ENCODE results near the gene FAU. TPM values are rescaled to one million over a fixed set of nuclear protein-coding genes. Genes with fewer than 3 reads are reported as not detected.
A peak's percentile ranks its signal among the peaks of the same experiment; 100 is the strongest.

FAU gene
- total and polyA plus RNA-seq, 9 of the 15 experiments (the other 6 are each of a cell fraction or from before 2014, with no cell fraction given), result 433 to 1,827 (median 942) TPM

- TF ChIP-seq MIER1 (IDR thresholded peaks at IDR 0.05; ENCODE audit: low read depth), result no peak
- no peak for TF ChIP-seq ARID2 (IDR thresholded peaks at IDR 0.05)
- TF ChIP-seq CREB3L1 (IDR thresholded peaks at IDR 0.05; ENCODE audit: borderline replicate concordance, low read depth), result no peak
- no peak for TF ChIP-seq SNRNP70 (optimal IDR thresholded peaks at IDR 0.05; ENCODE audit: low read depth, low read length)
- TF ChIP-seq ID3 (CRISPR knock-in tag; IDR thresholded peaks at IDR 0.05), result no peak
- TF ChIP-seq ID3 (tag; IDR thresholded peaks at IDR 0.05), result peak; percentile 29; the same call in 1 of the 2 replicates
- TF ChIP-seq HDAC6 (IDR thresholded peaks at IDR 0.05; ENCODE audit: low read depth, low read length), result no peak
- no peak for TF ChIP-seq SRSF7 (optimal IDR thresholded peaks at IDR 0.05; ENCODE audit: low read depth, low read length)
- TF ChIP-seq CEBPB (tag; IDR thresholded peaks at IDR 0.05), result no peak
- no peak for TF ChIP-seq STAT6 (CRISPR knock-in tag; IDR thresholded peaks at IDR 0.05)
- TF ChIP-seq ZNF639 (CRISPR knock-in tag; conservative IDR thresholded peaks at IDR 0.05 in 1 of 2, IDR thresholded peaks at IDR 0.05 in 1 of 2), result no peak; a peak in 1 of 4 replicates
- no peak for TF ChIP-seq HNRNPL (IDR thresholded peaks at IDR 0.05; ENCODE audit: low read depth, low read length)
- TF ChIP-seq TFE3 (CRISPR knock-in tag; IDR thresholded peaks at IDR 0.05), result no peak
- TF ChIP-seq TAF9B (IDR thresholded peaks at IDR 0.05; ENCODE audit: partially characterized antibody), result peak; percentile 89
- TF ChIP-seq ZBTB12 (CRISPR knock-in tag; IDR thresholded peaks at IDR 0.05), result no peak
- no peak for TF ChIP-seq ZNF282 (CRISPR knock-in tag; IDR thresholded peaks at IDR 0.05)
- no peak for TF ChIP-seq TARDBP (IDR thresholded peaks at IDR 0.05)
- TF ChIP-seq SIN3B (IDR thresholded peaks at IDR 0.05; ENCODE audit: low read depth), result no peak
- TF ChIP-seq RBM15 (IDR thresholded peaks at IDR 0.05; ENCODE audit: insufficient read depth, low read length), result no peak
- TF ChIP-seq FOXP1 (CRISPR knock-in tag; IDR thresholded peaks at IDR 0.05), result 0 out of 2 replicates have a peak, but pooled peaks have one; percentile 29
Observed at GRCh38 chr11:65169164-65169641, 47.3 kb upstream of the FAU start (continued).
